Measurements from ENCODE around the gene TESK2. TPM values are rescaled to one million over a fixed set of nuclear protein-coding genes. Genes with fewer than 3 reads are reported as not detected.
"Not testable (repeated sequence)": the region's sequence is repeated elsewhere in the genome, so short reads cannot be mapped to it uniquely, and the experiment has no call there.

The TESK2 gene
- total and polyA plus RNA-seq, 2 of the 13 experiments (the other 11 are each of a cell fraction or from before 2014, with no cell fraction given): 5.5 to 9.6 TPM

DNA sequence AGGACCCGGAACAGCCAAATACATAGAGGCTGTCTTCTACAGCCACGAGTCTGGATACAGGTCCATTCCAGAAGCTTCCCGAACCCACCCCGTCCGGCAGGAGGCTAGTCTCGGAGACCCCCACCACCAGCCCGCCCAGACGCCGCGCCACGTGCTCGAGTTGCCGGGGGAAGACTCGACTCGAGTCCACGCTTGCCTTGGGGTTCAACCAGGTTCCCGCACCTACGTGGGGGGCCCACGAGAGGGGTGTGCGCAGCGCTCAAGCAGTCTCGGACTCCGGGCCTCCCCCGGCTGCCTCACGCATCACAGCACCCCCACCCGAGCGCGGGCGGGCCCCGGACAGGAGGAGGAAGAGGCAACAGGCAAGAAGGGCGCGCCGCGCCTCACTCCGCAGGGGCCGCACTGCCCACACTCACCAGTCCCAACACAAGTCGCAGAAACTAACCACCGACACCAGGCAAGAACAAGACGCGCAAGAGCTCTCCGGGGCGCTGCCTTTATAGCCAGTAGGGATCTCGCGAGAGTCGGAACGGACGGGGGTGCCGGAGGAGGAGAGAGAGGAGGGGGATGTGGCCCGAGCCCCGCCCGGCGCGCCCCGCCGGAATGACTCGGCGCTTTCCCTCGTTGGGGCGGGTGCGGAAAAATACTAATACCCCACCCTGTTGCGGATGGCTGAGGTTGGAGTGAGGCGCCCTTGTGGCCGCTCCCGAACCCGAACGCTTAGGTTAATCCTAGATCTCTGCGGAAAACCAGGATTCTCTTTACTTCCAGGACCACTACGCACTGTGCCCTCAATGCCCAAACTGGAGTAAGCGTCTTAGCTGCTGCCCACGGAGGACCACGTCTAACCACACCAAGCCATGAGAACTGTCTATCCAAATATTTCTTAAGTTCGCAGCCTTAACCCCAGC is 30.7 kb upstream of the TESK2 start, which contains the start of gene PRDX1 (continued):
- TF ChIP-seq LCORL (IDR thresholded peaks at IDR 0.05) (no peak), LCORL (CRISPR knock-in tag; IDR thresholded peaks at IDR 0.05) (peak; percentile 60), JUND (CRISPR knock-in tag; IDR thresholded peaks at IDR 0.05) (peak; percentile 72; the same call in 1 of the 2 replicates)

- ATAC-seq; intact Hi-C loops (cut with micrococcal nuclease; ENCODE audit: unreplicated experiment); BruUV-seq (replicated peaks); FAIRE-seq; CTCF ChIA-PET (ENCODE audit: low intra/inter-chr PET ratio, low total read pairs); DNase-seq (ENCODE audit: low spot score); in situ Hi-C loops (cut with HindIII; ENCODE audit: extremely low pct_ligation_motif_present, low pct_unique_long_range_greater_than_20kb); H3K27me3 ChIP-seq (ENCODE audit: control insufficient read depth in 1 of 2, insufficient read depth in 2 of 2, low read length in 2 of 2); H3K9me3 ChIP-seq (ENCODE audit: low read length); H2AFZ ChIP-seq (ENCODE audit: low read length): not testable (repeated sequence)
- peaks cover 52% of the 10 kb centered on the region for H4K20me1 ChIP-seq (ENCODE audit: insufficient read depth, low read length)
- TF ChIP-seq CEBPG (CRISPR knock-in tag; IDR thresholded peaks at IDR 0.05): peak; percentile 25; the same call in 1 of the 2 replicates
- peaks cover 72% of the 10 kb centered on the region for H3K4me1 ChIP-seq (ENCODE audit: insufficient read depth, low read length)
- H3K4me2 ChIP-seq (ENCODE audit: low read depth, low read length): peak overlapping the region; percentile 77
- POLR2A ChIA-PET: interaction anchor here (0.7 to 13.3 kb wide), 7 partner anchors 9 to 693 kb away, joined by 4 to 690 read pairs (median 79); partner anchors contain the start of genes AKR1A1, CCDC163, MMACHC and NASP
- H3K9ac ChIP-seq (ENCODE audit: insufficient read depth, low read depth, low read length): peak overlapping the region; percentile 100
- peaks cover 13 to 34% of the 10 kb centered on the region in 2 experiments for H3K36me3 ChIP-seq (replicated peaks in 1 of 2; ENCODE audit: control insufficient read depth in 1 of 2, insufficient read depth in 2 of 2, low read length in 2 of 2)
- H3K4me3 ChIP-seq (replicated peaks in 1 of 3; ENCODE audit: insufficient read depth in 1 of 3, low read depth in 2 of 3, low read length in 3 of 3): peak overlapping the region; percentile 95 to 99 (median 96)
- WGBS (ENCODE audit: low lambda C conversion rate): 12% methylated on average over 13 of the region's 16 CpGs
- H3K79me2 ChIP-seq (ENCODE audit: insufficient read depth, low read length): peaks cover 65% of the 10 kb centered on the region
- peak overlapping the region; percentile 56 for H3K27ac ChIP-seq (ENCODE audit: extremely low read length, insufficient read depth, low read length)
Observed at GRCh38 chr1:45519774-45520173, 28.8 kb upstream of the TESK2 start.

DNA sequence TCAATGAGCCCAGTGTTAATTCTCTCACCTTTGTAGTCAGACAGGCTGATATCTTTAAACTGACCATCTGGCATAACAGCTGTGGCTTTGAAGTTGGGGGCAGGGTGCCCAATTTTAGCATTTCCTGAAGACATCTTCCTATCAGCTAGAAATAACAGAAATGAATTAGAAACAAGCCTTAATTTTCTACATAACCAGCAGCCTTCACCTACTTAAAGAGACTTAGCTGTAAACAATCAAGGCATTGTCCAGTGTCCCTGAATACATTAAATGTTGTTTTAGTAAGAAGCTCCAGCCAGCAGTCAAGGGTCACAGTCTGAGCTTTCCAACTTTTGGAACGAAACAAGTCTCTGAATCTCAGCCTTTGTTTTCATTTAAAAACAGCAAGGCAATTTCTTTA is 27.9 kb upstream of the TESK2 start:
- H3K27me3 ChIP-seq (ENCODE audit: control insufficient read depth in 1 of 2, insufficient read depth in 2 of 2, low read length in 2 of 2): no peaks in the 10 kb centered on the region; a peak in 1 of 5 replicates
- peak overlapping the region; percentile 95 to 99 (median 96); a peak in 4 of 6 replicates for H3K4me3 ChIP-seq (replicated peaks in 1 of 3; ENCODE audit: insufficient read depth in 1 of 3, low read depth in 2 of 3, low read length in 3 of 3)
- peaks cover 70% of the 10 kb centered on the region for H3K79me2 ChIP-seq (ENCODE audit: insufficient read depth, low read length)
- TSS peak; percentile 40 for BruUV-seq (replicated peaks)
- peaks cover 76% of the 10 kb centered on the region for H3K4me1 ChIP-seq (ENCODE audit: insufficient read depth, low read length)
- H3K4me2 ChIP-seq (ENCODE audit: low read depth, low read length): peak overlapping the region; percentile 77
- H3K27ac ChIP-seq (ENCODE audit: extremely low read length, insufficient read depth, low read length): peak overlapping the region; percentile 20
- 7% methylated on average over 1 of the region's 1 CpG for WGBS (ENCODE audit: low lambda C conversion rate)
- FAIRE-seq (no peak), ATAC-seq (no peak), DNase-seq (ENCODE audit: low spot score) (no peak)
- peaks cover 57% of the 10 kb centered on the region for H4K20me1 ChIP-seq (ENCODE audit: insufficient read depth, low read length)
- peak overlapping the region; percentile 100; the same call in 1 of the 2 replicates for H3K9ac ChIP-seq (ENCODE audit: insufficient read depth, low read depth, low read length)
- POLR2A ChIA-PET: interaction anchor here (1.1 to 13.3 kb wide), 8 partner anchors 8 to 65 kb away, joined by 4 to 690 read pairs (median 30); partner anchors contain the start of genes AKR1A1, CCDC163, MMACHC and NASP
- H2AFZ ChIP-seq (ENCODE audit: low read length): no peak overlapping the region
- intact Hi-C loops (cut with micrococcal nuclease; ENCODE audit: unreplicated experiment) (no loop called here), in situ Hi-C loops (cut with HindIII; ENCODE audit: extremely low pct_ligation_motif_present, low pct_unique_long_range_greater_than_20kb) (no loop called here)
- CTCF ChIA-PET (ENCODE audit: low intra/inter-chr PET ratio, low total read pairs): no interaction called here
- H3K36me3 ChIP-seq (replicated peaks in 1 of 2; ENCODE audit: control insufficient read depth in 1 of 2, insufficient read depth in 2 of 2, low read length in 2 of 2): peaks cover 17 to 41% of the 10 kb centered on the region in 2 experiments
- H3K9me3 ChIP-seq (ENCODE audit: low read length): no peaks in the 10 kb centered on the region
- TF ChIP-seq TFAP4 (IDR thresholded peaks at IDR 0.05; ENCODE audit: borderline replicate concordance, low read depth): peak; percentile 36; the same call in 1 of the 2 replicates
- TF ChIP-seq GFI1 (CRISPR knock-in tag; IDR thresholded peaks at IDR 0.05; ENCODE audit: borderline replicate concordance): 0 out of 2 replicates have a peak, but pooled peaks have one; percentile 26
- no peak for TF ChIP-seq SOX13 (IDR thresholded peaks at IDR 0.05)
- TF ChIP-seq SOX13 (CRISPR knock-in tag; conservative IDR thresholded peaks at IDR 0.05 in 1 of 2, IDR thresholded peaks at IDR 0.05 in 1 of 2): peak in 1 of 2 experiments; percentile 10; a peak in 1 of 4 replicates
- TF ChIP-seq AGO2 (optimal IDR thresholded peaks at IDR 0.05; ENCODE audit: low read depth, low read length): peak; percentile 29
- peak; percentile 61 for TF ChIP-seq RBFOX2 (IDR thresholded peaks at IDR 0.05; ENCODE audit: low read depth, low read length)
